Measurements from ENCODE around the gene HIP1R.

DNA sequence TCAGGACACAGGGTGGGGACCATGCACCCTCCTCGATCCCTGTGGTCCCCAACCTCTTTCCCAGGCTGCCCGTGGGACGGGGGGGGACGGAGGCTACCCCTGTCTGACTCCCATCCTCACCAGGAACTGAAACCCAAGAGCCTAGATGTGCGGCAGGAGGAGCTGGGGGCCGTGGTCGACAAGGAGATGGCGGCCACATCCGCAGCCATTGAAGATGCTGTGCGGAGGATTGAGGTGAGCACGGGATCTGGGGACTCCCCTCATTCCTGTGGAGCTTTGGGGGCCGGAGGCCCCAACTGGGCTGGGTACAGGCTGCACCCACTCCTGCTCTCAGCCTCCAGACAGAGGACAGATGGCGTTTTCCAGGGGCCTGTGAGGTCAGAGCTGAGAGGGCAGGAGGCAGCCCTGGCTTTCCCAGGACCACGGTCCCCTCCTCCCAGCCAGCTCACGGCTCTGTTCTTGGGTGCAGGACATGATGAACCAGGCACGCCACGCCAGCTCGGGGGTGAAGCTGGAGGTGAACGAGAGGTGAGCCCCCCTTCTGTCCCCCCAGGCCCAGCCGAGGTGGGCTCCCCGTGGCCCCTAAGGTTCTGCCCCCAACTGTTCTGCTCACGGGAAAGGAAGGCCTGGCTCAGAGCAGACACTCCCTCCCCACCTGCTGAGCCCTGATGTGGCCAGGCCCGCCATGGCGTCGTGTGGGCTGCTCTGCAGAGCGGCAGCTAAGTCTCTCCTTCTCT lies 24.2 kb downstream of the HIP1R start:
- no peak for TF ChIP-seq HOXB13 (CRISPR knock-in tag; IDR thresholded peaks at IDR 0.05; ENCODE audit: low read depth)
- TF ChIP-seq SREBF2 (IDR thresholded peaks at IDR 0.05), result no peak
- TF ChIP-seq, protein P1, sequence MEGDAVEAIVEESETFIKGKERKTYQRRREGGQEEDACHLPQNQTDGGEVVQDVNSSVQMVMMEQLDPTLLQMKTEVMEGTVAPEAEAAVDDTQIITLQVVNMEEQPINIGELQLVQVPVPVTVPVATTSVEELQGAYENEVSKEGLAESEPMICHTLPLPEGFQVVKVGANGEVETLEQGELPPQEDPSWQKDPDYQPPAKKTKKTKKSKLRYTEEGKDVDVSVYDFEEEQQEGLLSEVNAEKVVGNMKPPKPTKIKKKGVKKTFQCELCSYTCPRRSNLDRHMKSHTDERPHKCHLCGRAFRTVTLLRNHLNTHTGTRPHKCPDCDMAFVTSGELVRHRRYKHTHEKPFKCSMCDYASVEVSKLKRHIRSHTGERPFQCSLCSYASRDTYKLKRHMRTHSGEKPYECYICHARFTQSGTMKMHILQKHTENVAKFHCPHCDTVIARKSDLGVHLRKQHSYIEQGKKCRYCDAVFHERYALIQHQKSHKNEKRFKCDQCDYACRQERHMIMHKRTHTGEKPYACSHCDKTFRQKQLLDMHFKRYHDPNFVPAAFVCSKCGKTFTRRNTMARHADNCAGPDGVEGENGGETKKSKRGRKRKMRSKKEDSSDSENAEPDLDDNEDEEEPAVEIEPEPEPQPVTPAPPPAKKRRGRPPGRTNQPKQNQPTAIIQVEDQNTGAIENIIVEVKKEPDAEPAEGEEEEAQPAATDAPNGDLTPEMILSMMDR (IDR thresholded peaks at IDR 0.05), result no peak
- no peak for TF ChIP-seq JUNB (IDR thresholded peaks at IDR 0.05)
- TF ChIP-seq MAZ (IDR thresholded peaks at IDR 0.05; ENCODE audit: borderline replicate concordance, low read depth, low read length), result no peak
- TF ChIP-seq MYC (IDR thresholded peaks at IDR 0.05; ENCODE audit: borderline replicate concordance, low read length), result no peak
- TF ChIP-seq, protein P2, sequence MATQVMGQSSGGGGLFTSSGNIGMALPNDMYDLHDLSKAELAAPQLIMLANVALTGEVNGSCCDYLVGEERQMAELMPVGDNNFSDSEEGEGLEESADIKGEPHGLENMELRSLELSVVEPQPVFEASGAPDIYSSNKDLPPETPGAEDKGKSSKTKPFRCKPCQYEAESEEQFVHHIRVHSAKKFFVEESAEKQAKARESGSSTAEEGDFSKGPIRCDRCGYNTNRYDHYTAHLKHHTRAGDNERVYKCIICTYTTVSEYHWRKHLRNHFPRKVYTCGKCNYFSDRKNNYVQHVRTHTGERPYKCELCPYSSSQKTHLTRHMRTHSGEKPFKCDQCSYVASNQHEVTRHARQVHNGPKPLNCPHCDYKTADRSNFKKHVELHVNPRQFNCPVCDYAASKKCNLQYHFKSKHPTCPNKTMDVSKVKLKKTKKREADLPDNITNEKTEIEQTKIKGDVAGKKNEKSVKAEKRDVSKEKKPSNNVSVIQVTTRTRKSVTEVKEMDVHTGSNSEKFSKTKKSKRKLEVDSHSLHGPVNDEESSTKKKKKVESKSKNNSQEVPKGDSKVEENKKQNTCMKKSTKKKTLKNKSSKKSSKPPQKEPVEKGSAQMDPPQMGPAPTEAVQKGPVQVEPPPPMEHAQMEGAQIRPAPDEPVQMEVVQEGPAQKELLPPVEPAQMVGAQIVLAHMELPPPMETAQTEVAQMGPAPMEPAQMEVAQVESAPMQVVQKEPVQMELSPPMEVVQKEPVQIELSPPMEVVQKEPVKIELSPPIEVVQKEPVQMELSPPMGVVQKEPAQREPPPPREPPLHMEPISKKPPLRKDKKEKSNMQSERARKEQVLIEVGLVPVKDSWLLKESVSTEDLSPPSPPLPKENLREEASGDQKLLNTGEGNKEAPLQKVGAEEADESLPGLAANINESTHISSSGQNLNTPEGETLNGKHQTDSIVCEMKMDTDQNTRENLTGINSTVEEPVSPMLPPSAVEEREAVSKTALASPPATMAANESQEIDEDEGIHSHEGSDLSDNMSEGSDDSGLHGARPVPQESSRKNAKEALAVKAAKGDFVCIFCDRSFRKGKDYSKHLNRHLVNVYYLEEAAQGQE (IDR thresholded peaks at IDR 0.05), result no peak
- TF ChIP-seq, protein P3, sequence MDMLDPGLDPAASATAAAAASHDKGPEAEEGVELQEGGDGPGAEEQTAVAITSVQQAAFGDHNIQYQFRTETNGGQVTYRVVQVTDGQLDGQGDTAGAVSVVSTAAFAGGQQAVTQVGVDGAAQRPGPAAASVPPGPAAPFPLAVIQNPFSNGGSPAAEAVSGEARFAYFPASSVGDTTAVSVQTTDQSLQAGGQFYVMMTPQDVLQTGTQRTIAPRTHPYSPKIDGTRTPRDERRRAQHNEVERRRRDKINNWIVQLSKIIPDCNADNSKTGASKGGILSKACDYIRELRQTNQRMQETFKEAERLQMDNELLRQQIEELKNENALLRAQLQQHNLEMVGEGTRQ (IDR thresholded peaks at IDR 0.05), result no peak
- TF ChIP-seq, protein P4, sequence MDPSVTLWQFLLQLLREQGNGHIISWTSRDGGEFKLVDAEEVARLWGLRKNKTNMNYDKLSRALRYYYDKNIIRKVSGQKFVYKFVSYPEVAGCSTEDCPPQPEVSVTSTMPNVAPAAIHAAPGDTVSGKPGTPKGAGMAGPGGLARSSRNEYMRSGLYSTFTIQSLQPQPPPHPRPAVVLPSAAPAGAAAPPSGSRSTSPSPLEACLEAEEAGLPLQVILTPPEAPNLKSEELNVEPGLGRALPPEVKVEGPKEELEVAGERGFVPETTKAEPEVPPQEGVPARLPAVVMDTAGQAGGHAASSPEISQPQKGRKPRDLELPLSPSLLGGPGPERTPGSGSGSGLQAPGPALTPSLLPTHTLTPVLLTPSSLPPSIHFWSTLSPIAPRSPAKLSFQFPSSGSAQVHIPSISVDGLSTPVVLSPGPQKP (IDR thresholded peaks at IDR 0.05; ENCODE audit: low read depth, low read length), result no peak
- no peak for TF ChIP-seq EHMT2 (IDR thresholded peaks at IDR 0.05; ENCODE audit: low read depth)
- TF ChIP-seq POLR2A (IDR thresholded peaks at IDR 0.05; ENCODE audit: low read length), result no peak
- no peak for TF ChIP-seq CHD4 (IDR thresholded peaks at IDR 0.05; ENCODE audit: borderline replicate concordance)
- no peak for TF ChIP-seq BHLHE40 (IDR thresholded peaks at IDR 0.05; ENCODE audit: low read depth, low read length)
- TF ChIP-seq, protein P5, sequence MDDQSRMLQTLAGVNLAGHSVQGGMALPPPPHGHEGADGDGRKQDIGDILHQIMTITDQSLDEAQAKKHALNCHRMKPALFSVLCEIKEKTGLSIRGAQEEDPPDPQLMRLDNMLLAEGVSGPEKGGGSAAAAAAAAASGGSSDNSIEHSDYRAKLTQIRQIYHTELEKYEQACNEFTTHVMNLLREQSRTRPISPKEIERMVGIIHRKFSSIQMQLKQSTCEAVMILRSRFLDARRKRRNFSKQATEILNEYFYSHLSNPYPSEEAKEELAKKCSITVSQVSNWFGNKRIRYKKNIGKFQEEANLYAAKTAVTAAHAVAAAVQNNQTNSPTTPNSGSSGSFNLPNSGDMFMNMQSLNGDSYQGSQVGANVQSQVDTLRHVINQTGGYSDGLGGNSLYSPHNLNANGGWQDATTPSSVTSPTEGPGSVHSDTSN (IDR thresholded peaks at IDR 0.05), result no peak

All from A549 (cell line).